A549 (cell line): ENCODE results near the gene SRSF7. TPM values are rescaled to one million over a fixed set of nuclear protein-coding genes. Genes with fewer than 3 reads are reported as not detected.
"Not testable (repeated sequence)": the region's sequence is repeated elsewhere in the genome, so short reads cannot be mapped to it uniquely, and the experiment has no call there.

ENCODE experiments used
- ATAC-seq, 2 experiments: fragments of 200-7000 bp in 1 of 2; fragments of >200 bp in 1 of 2; cut with Nextera tagmentation in 1 of 2; cut with Tn5 transposase in 1 of 2; 3 replicates each; pipeline versions ENCODE4 v1.8.0 to v1.9.1; 2018 to 2020; ENCODE audit warnings: mild to moderate bottlenecking in 1 of 2, moderate library complexity in 1 of 2
- CTCF ChIA-PET: fragments of 300-600 bp; sonication (Branson Sonifier 250); formaldehyde crosslinking; extraction: SDS; loops from one replicate; lab custom pipeline; 2021; ENCODE audit warnings: antibody characterized with exemption, inconsistent platforms; lab: Yijun Ruan, JAX
- POLR2A ChIA-PET: fragments of 350-600 bp; formaldehyde crosslinking; extraction: SDS; loops from one replicate; lab custom pipeline; 2021; ENCODE audit warnings: antibody characterized with exemption, inconsistent platforms; lab: Yijun Ruan, JAX
- DNase-seq, 2 experiments: peaks; one replicate each; pipeline versions ENCODE4 v3.0.0 to v3.0.0-alpha.2; 2011 to 2016; ENCODE audit warnings: low read depth in 1 of 2, low spot score in 1 of 2
- FAIRE-seq: peaks from 2 replicates; lab custom pipeline; 2011; peaks lifted over from hg19 to GRCh38; lab: Jason Lieb, UNC
- H3K27ac ChIP-seq, 2 experiments: fragments of >200 bp; sonication (Bioruptor Twin); formaldehyde crosslinking; 3 replicates each; pipeline ENCODE4 v1.5.1; 2016 to 2017
- H3K4me1 ChIP-seq: fragments of >200 bp; sonication (Bioruptor Twin); formaldehyde crosslinking; 3 replicates; pipeline ENCODE4 v1.6.1; 2016
- H3K4me2 ChIP-seq: fragments of >200 bp; sonication (Bioruptor Twin); formaldehyde crosslinking; 3 replicates; pipeline ENCODE4 v1.6.1; 2016
- H3K4me3 ChIP-seq: fragments of >200 bp; sonication (Bioruptor Twin); formaldehyde crosslinking; 3 replicates; pipeline ENCODE4 v1.5.1; 2016
- H3K9me3 ChIP-seq: fragments of >200 bp; sonication (Bioruptor Twin); formaldehyde crosslinking; 3 replicates; pipeline ENCODE4 v1.6.1; 2016
- CTCF ChIP-seq: fragments of >200 bp; sonication (Bioruptor Twin); formaldehyde crosslinking; IDR thresholded peaks from 3 replicates; pipeline ENCODE4 v1.5.1; 2016
- EP300 ChIP-seq, 2 experiments: fragments of >200 bp; sonication (Bioruptor Twin); formaldehyde crosslinking; IDR thresholded peaks; 2 replicates in 1 of 2; 3 replicates in 1 of 2; pipeline ENCODE4 v1.6.1; 2016 to 2017
- ESRRA ChIP-seq: fragments of 150-350 bp; IDR thresholded peaks from 2 replicates; pipeline ENCODE4 v1.6.1; 2014; ENCODE audit warnings: mild to moderate bottlenecking, low read length, borderline replicate concordance
- FOSB ChIP-seq: fragments of 250-450 bp; sonication (Bioruptor Pico); IDR thresholded peaks from 2 replicates; pipeline ENCODE4 v1.5.0; 2020; ENCODE audit warnings: mild to moderate bottlenecking, moderate library complexity
- FOSL2 ChIP-seq, 2 experiments: fragments of 450-650 bp in 1 of 2; fragments of >200 bp in 1 of 2; sonication (Bioruptor Twin) in 1 of 2; formaldehyde crosslinking; IDR thresholded peaks; 2 replicates each; pipeline versions ENCODE4 v1.5.0 to v1.6.1; 2016 to 2020; ENCODE audit warnings: mild to moderate bottlenecking in 1 of 2, moderate library complexity in 1 of 2
- HDAC2 ChIP-seq: fragments of 200-600 bp; sonication (generic); IDR thresholded peaks from 2 replicates; pipeline ENCODE4 v1.6.1; 2016
- HOXB5 ChIP-seq: fragments of 250-450 bp; sonication (Bioruptor Pico); IDR thresholded peaks from 2 replicates; pipeline ENCODE4 v1.5.0; 2020; ENCODE audit warnings: mild to moderate bottlenecking, moderate library complexity
- JUNB ChIP-seq: fragments of >200 bp; sonication (Bioruptor Twin); formaldehyde crosslinking; IDR thresholded peaks from 2 replicates; pipeline ENCODE4 v1.6.1; 2016
- MAFK ChIP-seq: fragments of 450-650 bp; IDR thresholded peaks from 2 replicates; pipeline ENCODE4 v1.6.1; 2014; ENCODE audit not compliant: partially characterized antibody
- MAX ChIP-seq: IDR thresholded peaks from 2 replicates; pipeline ENCODE4 v1.6.1; 2012
- MAZ ChIP-seq: fragments of 150-350 bp; IDR thresholded peaks from 2 replicates; pipeline ENCODE4 v1.6.1; 2014; ENCODE audit warnings: antibody characterized with exemption, low read depth, low read length, borderline replicate concordance
- MYC ChIP-seq: IDR thresholded peaks from 2 replicates; pipeline ENCODE4 v1.6.1; 2012; ENCODE audit warnings: mild to moderate bottlenecking, inconsistent platforms, low read length, improper control_type of control experiment, borderline replicate concordance
- NR3C1 ChIP-seq: fragments of >200 bp; sonication (Bioruptor Twin); formaldehyde crosslinking; IDR thresholded peaks from 3 replicates; pipeline ENCODE4 v1.6.1; 2017
- RCOR1 ChIP-seq: fragments of 150-350 bp; IDR thresholded peaks from 2 replicates; pipeline ENCODE4 v1.6.1; 2014; ENCODE audit warnings: antibody characterized with exemption, low read length, low read depth
- SMC3 ChIP-seq: fragments of >200 bp; sonication (Bioruptor Twin); formaldehyde crosslinking; IDR thresholded peaks from 3 replicates; pipeline ENCODE4 v1.6.1; 2018; ENCODE audit warnings: inconsistent platforms
- ZC3H11A ChIP-seq: fragments of 450-650 bp; IDR thresholded peaks from 2 replicates; pipeline ENCODE4 v1.6.1; 2014; ENCODE audit warnings: antibody characterized with exemption, mild to moderate bottlenecking
- ZFP36 ChIP-seq: fragments of 450-650 bp; IDR thresholded peaks from 2 replicates; pipeline ENCODE4 v1.6.1; 2014; ENCODE audit warnings: borderline replicate concordance; ENCODE audit not compliant: partially characterized antibody
- ZNF302 ChIP-seq: fragments of 250-450 bp; sonication (Bioruptor Pico); IDR thresholded peaks from 2 replicates; pipeline ENCODE4 v1.9.0; 2021; ENCODE audit warnings: inconsistent platforms, mild to moderate bottlenecking, moderate library complexity
- ZSCAN20 ChIP-seq: fragments of 250-450 bp; sonication (Bioruptor Pico); IDR thresholded peaks from 2 replicates; pipeline ENCODE4 v1.8.0; 2022; ENCODE audit warnings: mild to moderate bottlenecking, moderate library complexity
- WGBS: methylation state at CpG from one replicate; pipeline ENCODE4 v1.1.6; 2017; ENCODE audit errors: missing lambda C conversion rate; 5-methylcytosine and 5-hydroxymethylcytosine counted together
- polyA plus RNA-seq, 4 experiments: library from polyadenylated mRNA; depleted of rRNA in 3 of 4; stranded (reverse); fragments of >200 nt; fragmentation: RNase III in 1 of 4; extraction: RNeasy Plus Mini Kit Qiagen cat#74134 plus additional on column Dnase treatment in 1 of 4; gene quantifications; 2 replicates in 3 of 4; 3 replicates in 1 of 4; pipeline ENCODE4 v1.2.3, GENCODE V29; 2011 to 2017
- TF ChIP-seq, protein P1 (sequence below): fragments of >200 bp; sonication (Bioruptor Twin); formaldehyde crosslinking; IDR thresholded peaks from 2 replicates; pipeline ENCODE4 v1.6.1; 2016
- TF ChIP-seq, protein P2 (sequence below): fragments of >200 bp; sonication (Bioruptor Twin); formaldehyde crosslinking; IDR thresholded peaks from 3 replicates; pipeline ENCODE4 v1.6.1; 2016

The SRSF7 gene
- polyA plus RNA-seq, 2 of the 4 experiments (the other 2 are of a cell fraction) = 397 to 544 TPM

DNA sequence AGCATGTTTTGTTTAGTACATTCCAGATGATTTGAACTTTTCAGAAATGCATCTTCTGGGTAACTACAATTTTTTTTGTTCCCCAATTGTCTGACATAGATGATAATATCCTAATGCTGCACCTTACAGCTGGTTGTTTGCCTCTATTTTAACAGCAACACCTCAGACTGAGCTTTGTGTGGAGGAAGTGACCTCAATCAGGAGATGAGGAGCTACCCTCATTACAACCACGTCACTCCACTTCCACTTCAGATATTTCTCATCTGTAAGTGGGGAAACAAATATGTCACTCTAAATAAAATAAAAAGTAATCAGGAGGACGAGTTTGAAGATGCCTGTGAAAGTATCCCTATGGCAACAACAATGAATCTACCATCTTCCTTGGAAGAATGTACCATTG is 12.1 kb upstream of the SRSF7 start:
- no peak for TF ChIP-seq RCOR1
- TF ChIP-seq ESRRA = no peak
- TF ChIP-seq MAZ = no peak
- TF ChIP-seq NR3C1 = no peak
- TF ChIP-seq SMC3 = no peak
- TF ChIP-seq FOSL2 (IDR thresholded peaks at IDR 0.05) = no peak
- no peak for TF ChIP-seq FOSL2 (CRISPR knock-in tag; IDR thresholded peaks at IDR 0.05)
- TF ChIP-seq, protein P1, sequence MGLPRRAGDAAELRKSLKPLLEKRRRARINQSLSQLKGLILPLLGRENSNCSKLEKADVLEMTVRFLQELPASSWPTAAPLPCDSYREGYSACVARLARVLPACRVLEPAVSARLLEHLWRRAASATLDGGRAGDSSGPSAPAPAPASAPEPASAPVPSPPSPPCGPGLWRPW = no peak
- no peak for TF ChIP-seq ZNF302 (CRISPR knock-in tag)
- TF ChIP-seq MYC = no peak
- no peak for TF ChIP-seq MAFK
- no peak for TF ChIP-seq HDAC2
- TF ChIP-seq, protein P2, sequence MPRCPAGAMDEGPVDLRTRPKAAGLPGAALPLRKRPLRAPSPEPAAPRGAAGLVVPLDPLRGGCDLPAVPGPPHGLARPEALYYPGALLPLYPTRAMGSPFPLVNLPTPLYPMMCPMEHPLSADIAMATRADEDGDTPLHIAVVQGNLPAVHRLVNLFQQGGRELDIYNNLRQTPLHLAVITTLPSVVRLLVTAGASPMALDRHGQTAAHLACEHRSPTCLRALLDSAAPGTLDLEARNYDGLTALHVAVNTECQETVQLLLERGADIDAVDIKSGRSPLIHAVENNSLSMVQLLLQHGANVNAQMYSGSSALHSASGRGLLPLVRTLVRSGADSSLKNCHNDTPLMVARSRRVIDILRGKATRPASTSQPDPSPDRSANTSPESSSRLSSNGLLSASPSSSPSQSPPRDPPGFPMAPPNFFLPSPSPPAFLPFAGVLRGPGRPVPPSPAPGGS = no peak
- TF ChIP-seq HOXB5 (CRISPR knock-in tag) = no peak
- no peak for TF ChIP-seq ZC3H11A
- TF ChIP-seq ZSCAN20 (CRISPR knock-in tag) = no peak
- TF ChIP-seq ZFP36 = no peak
- TF ChIP-seq MAX = no peak
- TF ChIP-seq JUNB = no peak
- TF ChIP-seq, all 56 proteins: peak for 0
- Histone ChIP-seq H3K27ac (no peak overlapping the region), H3K4me1 (no peaks in the 10 kb centered on the region), H3K4me3 (no peak overlapping the region), H3K4me2 (no peak overlapping the region), H3K9me3 (no peaks in the 10 kb centered on the region)
- ChIA-PET POLR2A (interaction anchor here (8.7 kb wide), 1 partner anchor 12 kb away, joined by 72 read pairs; the partner anchor contains the start of gene SRSF7), CTCF (no interaction called here)
- no peak for DNase-seq
- FAIRE-seq = no peak
- ATAC-seq = no peak
- 53% methylated on average over 2 of the region's 2 CpGs for WGBS

DNA sequence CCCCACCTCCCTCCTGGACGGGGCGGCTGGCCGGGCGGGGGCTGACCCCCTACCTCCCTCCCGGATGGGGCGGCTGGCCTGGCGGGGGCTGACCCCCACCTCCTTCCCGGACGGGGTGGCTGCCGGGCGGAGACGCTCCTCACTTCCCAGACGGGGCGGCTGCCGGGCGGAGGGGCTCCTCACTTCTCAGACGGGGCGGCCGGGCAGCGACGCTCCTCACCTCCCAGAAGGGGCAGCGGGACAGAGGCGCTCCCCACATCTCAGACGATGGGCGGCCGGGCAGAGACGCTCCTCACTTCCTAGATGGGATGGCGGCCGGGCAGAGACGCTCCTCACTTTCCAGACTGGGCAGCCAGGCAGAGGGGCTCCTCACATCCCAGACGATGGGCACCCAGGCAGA is 4.7 kb upstream of the SRSF7 start:
- CTCF ChIA-PET, H3K4me2 ChIP-seq, FAIRE-seq, H3K4me3 ChIP-seq, H3K9me3 ChIP-seq, ATAC-seq, DNase-seq, POLR2A ChIA-PET, H3K4me1 ChIP-seq, H3K27ac ChIP-seq: not testable (repeated sequence)
- WGBS = 96% methylated on average over 12 of the region's 31 CpGs

- H3K4me3 ChIP-seq = no peak overlapping the region
- H3K4me1 ChIP-seq = peaks cover 7% of the 10 kb centered on the region; the same call in 2 of the 3 replicates
- no peak for ATAC-seq
- H3K27ac ChIP-seq = 0 out of 6 replicates have a peak overlapping the region, but pooled peaks of 1 of the 2 experiments have one; percentile 1
- 46% methylated on average over 3 of the region's 3 CpGs for WGBS
- H3K4me2 ChIP-seq = peak overlapping the region; percentile 40
- POLR2A ChIA-PET = no interaction called here
- H3K9me3 ChIP-seq = no peaks in the 10 kb centered on the region
- CTCF ChIA-PET = no interaction called here
- TF ChIP-seq, protein P1 = no peak
- no peak for TF ChIP-seq ZSCAN20 (CRISPR knock-in tag)
- TF ChIP-seq EP300 (IDR thresholded peaks at IDR 0.05) = no peak
- no peak for TF ChIP-seq FOSB (CRISPR knock-in tag)
- no peak for TF ChIP-seq CTCF
- DNase-seq = no peak
- FAIRE-seq = no peak
Measured at GRCh38 chr2:38754506-38754905, 3.3 kb upstream of the SRSF7 start.
